ENCODE results near the gene GTF3A.

Gene GTF3A

GRCh38 chr13:27383104-27383921, 41.1 kb upstream of the GTF3A start:
- TF ChIP-seq CTCF (IDR thresholded peaks at IDR 0.05; ENCODE audit: control insufficient read depth, extremely low read depth, insufficient read depth) = no peak
- H3K4me3 ChIP-seq (ENCODE audit: low read depth, low read length) = no peak overlapping the region
- DNase-seq (ENCODE audit: low read depth) = no peak

- no peak overlapping the region for H3K4me3 ChIP-seq (ENCODE audit: low read depth, low read length)
- DNase-seq (ENCODE audit: low read depth) = no peak
- TF ChIP-seq CTCF (IDR thresholded peaks at IDR 0.05; ENCODE audit: control insufficient read depth, extremely low read depth, insufficient read depth) = no peak
Measured at GRCh38 chr13:27384285-27384684, 40.1 kb upstream of the GTF3A start.

- no peak for DNase-seq (ENCODE audit: low read depth)
- no peak for TF ChIP-seq CTCF (IDR thresholded peaks at IDR 0.05; ENCODE audit: control insufficient read depth, extremely low read depth, insufficient read depth)
- no peak overlapping the region for H3K4me3 ChIP-seq (ENCODE audit: low read depth, low read length)
Measured at GRCh38 chr13:27388241-27388640, 36.2 kb upstream of the GTF3A start.

GRCh38 chr13:27389891-27390290, 34.5 kb upstream of the GTF3A start:
- no peak for DNase-seq (ENCODE audit: low read depth)
- H3K4me3 ChIP-seq (ENCODE audit: low read depth, low read length) = no peak overlapping the region
- no peak for TF ChIP-seq CTCF (IDR thresholded peaks at IDR 0.05; ENCODE audit: control insufficient read depth, extremely low read depth, insufficient read depth)

GRCh38 chr13:27391471-27391870, 32.9 kb upstream of the GTF3A start:
- TF ChIP-seq CTCF (IDR thresholded peaks at IDR 0.05; ENCODE audit: control insufficient read depth, extremely low read depth, insufficient read depth) = no peak
- DNase-seq (ENCODE audit: low read depth) = no peak

GRCh38 chr13:27393101-27393500, 31.3 kb upstream of the GTF3A start:
- TF ChIP-seq CTCF (IDR thresholded peaks at IDR 0.05; ENCODE audit: control insufficient read depth, extremely low read depth, insufficient read depth) = no peak
- H3K4me3 ChIP-seq (ENCODE audit: low read depth, low read length) = no peak overlapping the region
- no peak for DNase-seq (ENCODE audit: low read depth)

More at GRCh38 chr13:27391471-27391870, 32.9 kb upstream of the GTF3A start:
- no peak overlapping the region for H3K4me3 ChIP-seq (ENCODE audit: low read depth, low read length)

Data from LNCaP clone FGC (cell line).